ENCODE data around the gene SCYL3. TPM values are rescaled to one million over a fixed set of nuclear protein-coding genes. Genes with fewer than 3 reads are reported as not detected.

Gene SCYL3
- polyA plus RNA-seq, 1 experiment = 9.8 TPM

- ChIA-PET POLR2A (no interaction called here), CTCF (interaction anchor here (1.7 kb wide), 1 partner anchor 14 kb away, joined by 4 read pairs; no protein-coding TSS in a partner anchor)
- Histone ChIP-seq H3K4me3 (ENCODE audit: low read depth, low read length) (no peak overlapping the region), H3K9me3 (ENCODE audit: control insufficient read depth, insufficient read depth, low read length) (no peaks in the 10 kb centered on the region; the same call in 1 of the 2 replicates), H3K27ac (ENCODE audit: low read depth, low read length) (no peak overlapping the region), H3K27me3 (ENCODE audit: control insufficient read depth, insufficient read depth, low read length) (no peaks in the 10 kb centered on the region)
- TF ChIP-seq CTCF (IDR thresholded peaks at IDR 0.05; ENCODE audit: low read depth, low read length) = no peak
- DNase-seq (ENCODE audit: low read depth, low spot score) = no peak
Observed at GRCh38 chr1:169914531-169914930, 20.8 kb upstream of the SCYL3 start.

GRCh38 chr1:169909499-169909898, 15.8 kb upstream of the SCYL3 start:
- ChIA-PET CTCF (no interaction called here), POLR2A (no interaction called here)
- no peak for TF ChIP-seq CTCF (IDR thresholded peaks at IDR 0.05; ENCODE audit: low read depth, low read length)
- no peak for DNase-seq (ENCODE audit: low read depth, low spot score)
- H3K27ac ChIP-seq (ENCODE audit: low read depth, low read length) = no peak overlapping the region
- no peak overlapping the region for H3K4me3 ChIP-seq (ENCODE audit: low read depth, low read length)
- no peaks in the 10 kb centered on the region; the same call in 1 of the 2 replicates for H3K9me3 ChIP-seq (ENCODE audit: control insufficient read depth, insufficient read depth, low read length)
- H3K27me3 ChIP-seq (ENCODE audit: control insufficient read depth, insufficient read depth, low read length) = no peaks in the 10 kb centered on the region

- DNase-seq (ENCODE audit: low read depth, low spot score) = no peak
- H3K27ac ChIP-seq (ENCODE audit: low read depth, low read length) = no peak overlapping the region
- no peak for TF ChIP-seq CTCF (IDR thresholded peaks at IDR 0.05; ENCODE audit: low read depth, low read length)
- ChIA-PET POLR2A (no interaction called here), CTCF (no interaction called here)
- H3K9me3 ChIP-seq (ENCODE audit: control insufficient read depth, insufficient read depth, low read length) = no peaks in the 10 kb centered on the region
- H3K4me3 ChIP-seq (ENCODE audit: low read depth, low read length) = no peak overlapping the region
- H3K27me3 ChIP-seq (ENCODE audit: control insufficient read depth, insufficient read depth, low read length) = peaks cover 2% of the 10 kb centered on the region
Observed at GRCh38 chr1:169906938-169907337, 13.2 kb upstream of the SCYL3 start.

GRCh38 chr1:169904834-169905233, 11.1 kb upstream of the SCYL3 start:
- Histone ChIP-seq H3K4me3 (ENCODE audit: low read depth, low read length) (no peak overlapping the region), H3K27ac (ENCODE audit: low read depth, low read length) (no peak overlapping the region), H3K27me3 (ENCODE audit: control insufficient read depth, insufficient read depth, low read length) (peaks cover 3% of the 10 kb centered on the region), H3K9me3 (ENCODE audit: control insufficient read depth, insufficient read depth, low read length) (no peaks in the 10 kb centered on the region)
- TF ChIP-seq CTCF (IDR thresholded peaks at IDR 0.05; ENCODE audit: low read depth, low read length) = no peak
- ChIA-PET POLR2A (no interaction called here), CTCF (no interaction called here)
- no peak for DNase-seq (ENCODE audit: low read depth, low spot score)

- no peak for DNase-seq (ENCODE audit: low read depth, low spot score)
- ChIA-PET POLR2A (no interaction called here), CTCF (no interaction called here)
- H3K27me3 ChIP-seq (ENCODE audit: control insufficient read depth, insufficient read depth, low read length) = peaks cover 7% of the 10 kb centered on the region
- no peak for TF ChIP-seq CTCF (IDR thresholded peaks at IDR 0.05; ENCODE audit: low read depth, low read length)
- H3K4me3 ChIP-seq (ENCODE audit: low read depth, low read length) = no peak overlapping the region
- no peaks in the 10 kb centered on the region for H3K9me3 ChIP-seq (ENCODE audit: control insufficient read depth, insufficient read depth, low read length)
- no peak overlapping the region for H3K27ac ChIP-seq (ENCODE audit: low read depth, low read length)
Observed at GRCh38 chr1:169902751-169903150, 9.1 kb upstream of the SCYL3 start.

Measured in AG04450 (cell line).